BLaER1 treated with 17β-estradiol and CSF1 and Interleukin-3, amounts not matched to agents 10 nM and 100 nM (cell line): ENCODE results near the gene FRMPD4.

Source experiments
- H3K27ac ChIP-seq, 11 experiments: shearing (Covaris generic); formaldehyde crosslinking; 2 replicates each; pipeline ENCODE4 v1.8.1; 2022
- H3K27me3 ChIP-seq, 11 experiments: shearing (Covaris generic); formaldehyde crosslinking; 2 replicates each; pipeline ENCODE4 v1.8.1; 2022
- H3K36me3 ChIP-seq, 11 experiments: shearing (Covaris generic); formaldehyde crosslinking; 2 replicates each; pipeline ENCODE4 v1.8.1; 2022
- H3K4me1 ChIP-seq, 10 experiments: shearing (Covaris generic); formaldehyde crosslinking; 2 replicates each; pipeline ENCODE4 v1.8.1; 2022
- H3K4me2 ChIP-seq, 11 experiments: shearing (Covaris generic); formaldehyde crosslinking; 2 replicates each; pipeline ENCODE4 v1.8.1; 2022
- H3K4me3 ChIP-seq, 10 experiments: shearing (Covaris generic); formaldehyde crosslinking; 2 replicates each; pipeline ENCODE4 v1.8.1; 2022
- H3K9ac ChIP-seq, 11 experiments: shearing (Covaris generic); formaldehyde crosslinking; 2 replicates each; pipeline ENCODE4 v1.8.1; 2022
- H3K9me3 ChIP-seq, 11 experiments: shearing (Covaris generic); formaldehyde crosslinking; replicated peaks in 1 of 11; 2 replicates each; pipeline ENCODE4 v1.8.1; 2022
- H4K20me1 ChIP-seq, 11 experiments: shearing (Covaris generic); formaldehyde crosslinking; 2 replicates each; pipeline ENCODE4 v1.8.1; 2022
- Cebpa-rat ChIP-seq, 11 experiments: shearing (Covaris generic); IDR thresholded peaks; 2 replicates each; pipeline ENCODE4 v1.8.1; 2022

Gene FRMPD4

DNA sequence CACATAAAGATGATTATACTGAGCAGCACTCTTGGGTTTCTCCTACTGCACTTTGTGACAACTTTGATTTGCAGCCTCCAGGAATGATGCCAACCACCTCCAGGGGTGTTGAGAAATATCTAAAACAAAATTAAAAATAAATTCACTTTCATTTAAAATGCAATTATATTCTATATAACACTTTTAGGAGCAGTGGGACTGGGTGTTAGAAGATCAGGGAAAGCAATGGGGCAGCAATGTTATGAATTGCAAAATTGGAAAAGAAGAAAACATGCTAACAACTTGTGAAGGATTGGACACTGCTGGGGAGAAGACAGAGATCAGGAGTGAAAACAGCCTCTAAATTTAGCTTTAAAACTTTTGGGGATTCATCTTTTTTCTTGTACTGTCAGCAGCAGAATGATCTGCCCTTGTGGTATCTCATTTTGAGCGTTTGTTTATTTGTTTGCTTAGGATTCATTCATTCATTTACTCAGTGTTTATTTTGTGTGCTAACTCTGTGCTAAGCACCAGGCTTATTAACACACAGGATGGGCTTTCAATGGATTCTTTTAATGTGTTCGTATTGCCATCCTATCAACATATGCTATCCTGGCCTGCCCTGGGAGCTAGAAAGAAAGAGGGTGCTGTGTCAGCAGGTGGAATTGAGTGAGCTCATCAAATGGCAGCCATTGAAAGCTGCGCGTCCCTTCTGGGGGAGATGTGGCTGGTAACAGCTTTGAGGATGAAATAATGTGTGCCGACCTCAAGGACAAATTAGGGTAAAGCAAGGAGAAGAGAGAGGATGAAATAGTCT lies 96.5 kb downstream of the FRMPD4 start:
- no peak overlapping the region for H3K4me3 ChIP-seq
- no peak overlapping the region for H3K27ac ChIP-seq
- no peaks in the 10 kb centered on the region for H3K4me1 ChIP-seq
- peaks cover 68 to 94% (median 88%) of the 10 kb centered on the region in 11 experiments for H3K27me3 ChIP-seq
- H3K9ac ChIP-seq: no peak overlapping the region
- H4K20me1 ChIP-seq: no peaks in the 10 kb centered on the region
- no peak overlapping the region for H3K4me2 ChIP-seq
- TF ChIP-seq Cebpa-rat (IDR thresholded peaks at IDR 0.05): no peak
- H3K9me3 ChIP-seq: peaks cover 0 to 10% (median 0%) of the 10 kb centered on the region in 11 experiments; a peak in 1 of 22 replicates
- H3K36me3 ChIP-seq: no peaks in the 10 kb centered on the region

DNA sequence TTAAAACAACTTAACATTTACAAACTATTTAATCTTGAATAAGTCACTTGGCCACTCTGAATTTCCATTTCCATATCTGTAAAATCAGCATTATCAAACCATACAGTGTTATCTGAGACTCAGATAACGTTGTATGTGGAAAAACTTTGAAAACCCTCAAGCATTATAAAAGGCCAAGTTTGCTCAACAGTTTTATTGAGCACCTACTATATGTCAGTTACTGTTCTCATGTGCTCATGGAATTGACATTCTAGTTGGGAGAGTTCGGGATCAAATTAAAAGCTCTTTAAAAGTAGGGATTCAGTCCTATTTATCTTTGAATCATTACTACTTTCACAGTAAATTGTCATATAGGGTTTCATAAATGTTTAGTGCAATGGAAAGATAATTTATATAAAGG lies 97.9 kb downstream of the FRMPD4 start:
- Histone ChIP-seq H4K20me1 (no peaks in the 10 kb centered on the region), H3K4me2 (no peak overlapping the region), H3K27ac (no peak overlapping the region), H3K4me1 (no peaks in the 10 kb centered on the region), H3K36me3 (no peaks in the 10 kb centered on the region), H3K4me3 (no peak overlapping the region), H3K27me3 (peaks cover 76 to 99% (median 94%) of the 10 kb centered on the region in 11 experiments), H3K9ac (no peak overlapping the region), H3K9me3 (peaks cover 0 to 9% (median 0%) of the 10 kb centered on the region in 11 experiments; a peak in 1 of 22 replicates)
- no peak for TF ChIP-seq Cebpa-rat (IDR thresholded peaks at IDR 0.05)

DNA sequence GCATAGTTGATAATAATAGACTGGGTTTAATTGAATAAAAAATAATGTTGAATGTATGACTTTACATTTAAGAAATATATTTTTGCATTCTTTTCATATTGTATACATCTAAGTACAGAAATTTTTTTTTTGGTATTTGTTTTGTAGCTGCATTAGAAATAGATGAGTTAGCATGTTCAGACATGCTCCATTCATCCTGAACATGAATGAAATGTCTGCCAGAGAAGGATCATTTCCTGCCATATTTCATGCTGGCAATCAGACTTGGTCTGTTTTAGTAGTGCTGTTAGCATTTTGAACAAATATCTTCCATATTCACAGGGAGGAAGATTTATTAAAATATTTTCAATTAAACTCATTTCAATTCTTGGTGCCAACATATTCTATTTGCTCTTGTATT lies 98.9 kb downstream of the FRMPD4 start:
- H3K9me3 ChIP-seq: peaks cover 0 to 6% (median 0%) of the 10 kb centered on the region in 11 experiments; a peak in 2 of 22 replicates
- no peaks in the 10 kb centered on the region for H4K20me1 ChIP-seq
- no peak overlapping the region for H3K9ac ChIP-seq
- no peak for TF ChIP-seq Cebpa-rat (IDR thresholded peaks at IDR 0.05)
- no peak overlapping the region for H3K27ac ChIP-seq
- H3K4me3 ChIP-seq: no peak overlapping the region
- H3K27me3 ChIP-seq: peaks cover 75 to 99% (median 94%) of the 10 kb centered on the region in 11 experiments
- H3K36me3 ChIP-seq: no peaks in the 10 kb centered on the region
- H3K4me2 ChIP-seq: no peak overlapping the region
- H3K4me1 ChIP-seq: no peaks in the 10 kb centered on the region

DNA sequence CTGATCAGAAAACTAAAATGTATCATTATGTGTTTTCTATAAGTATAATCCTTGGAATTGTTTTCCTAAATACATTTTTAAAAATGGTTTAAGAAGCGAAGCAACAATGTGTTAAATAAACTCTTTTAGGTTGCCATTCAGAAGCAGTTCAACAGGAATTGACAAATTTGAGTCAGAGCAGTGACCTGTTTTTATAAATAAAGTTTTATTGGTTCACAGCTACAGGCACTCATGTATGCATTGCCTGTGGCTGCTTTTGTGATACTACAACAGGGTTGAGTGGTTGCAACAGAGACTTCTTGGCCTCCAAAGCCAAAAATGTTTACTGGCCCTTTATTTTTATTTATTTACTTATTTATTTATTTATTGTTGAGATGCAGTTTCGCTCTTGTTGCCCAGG lies 99.5 kb downstream of the FRMPD4 start:
- H3K27me3 ChIP-seq: peaks cover 75 to 99% (median 94%) of the 10 kb centered on the region in 11 experiments
- peaks cover 0 to 2% (median 0%) of the 10 kb centered on the region in 11 experiments; a peak in 1 of 22 replicates for H3K9me3 ChIP-seq
- TF ChIP-seq Cebpa-rat (IDR thresholded peaks at IDR 0.05): no peak
- H4K20me1 ChIP-seq: no peaks in the 10 kb centered on the region
- H3K36me3 ChIP-seq: no peaks in the 10 kb centered on the region
- H3K4me2 ChIP-seq: no peak overlapping the region
- no peaks in the 10 kb centered on the region for H3K4me1 ChIP-seq
- H3K27ac ChIP-seq: no peak overlapping the region
- no peak overlapping the region for H3K9ac ChIP-seq
- H3K4me3 ChIP-seq: no peak overlapping the region

DNA sequence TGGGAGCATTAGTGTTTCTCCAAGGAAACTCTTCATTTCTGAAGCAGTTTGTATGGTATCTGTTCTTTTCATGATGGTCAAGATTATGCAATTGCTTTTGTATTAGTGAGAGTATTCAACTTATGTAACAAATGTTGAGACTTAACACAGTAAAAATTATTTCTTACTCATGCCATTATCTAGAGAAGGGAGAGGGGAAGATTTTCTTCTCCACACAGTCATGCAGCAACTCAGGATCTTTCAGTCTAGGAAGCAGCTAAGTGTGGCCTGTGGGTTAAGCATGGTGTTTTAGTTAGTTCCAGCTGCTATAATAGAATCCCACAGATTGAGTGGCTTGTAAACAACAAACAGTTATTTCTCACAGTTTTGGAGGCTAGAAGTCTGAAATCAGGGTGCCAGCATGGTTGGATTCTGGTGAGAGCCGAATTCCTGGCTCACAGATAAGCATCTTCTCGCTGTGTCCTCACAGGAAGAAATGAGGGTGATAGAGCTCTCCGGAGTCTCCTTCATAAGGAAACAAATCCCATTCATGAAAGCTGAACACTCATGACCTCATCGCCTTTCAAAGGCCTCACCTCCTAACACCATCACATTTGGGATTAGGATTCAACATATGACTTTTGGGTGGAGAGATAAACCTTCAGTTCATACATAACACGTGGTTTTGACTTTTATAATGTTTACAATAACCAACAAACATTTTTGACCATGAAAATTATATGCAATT lies 101.2 kb downstream of the FRMPD4 start:
- Histone ChIP-seq H3K9me3 (peaks cover 0 to 4% (median 0%) of the 10 kb centered on the region in 11 experiments; a peak in 1 of 22 replicates), H3K9ac (no peak overlapping the region), H3K4me3 (no peak overlapping the region), H3K36me3 (no peaks in the 10 kb centered on the region), H3K27me3 (peaks cover 81 to 99% (median 95%) of the 10 kb centered on the region in 11 experiments), H3K27ac (no peak overlapping the region), H4K20me1 (no peaks in the 10 kb centered on the region), H3K4me1 (no peaks in the 10 kb centered on the region), H3K4me2 (no peak overlapping the region)
- no peak for TF ChIP-seq Cebpa-rat (IDR thresholded peaks at IDR 0.05)

DNA sequence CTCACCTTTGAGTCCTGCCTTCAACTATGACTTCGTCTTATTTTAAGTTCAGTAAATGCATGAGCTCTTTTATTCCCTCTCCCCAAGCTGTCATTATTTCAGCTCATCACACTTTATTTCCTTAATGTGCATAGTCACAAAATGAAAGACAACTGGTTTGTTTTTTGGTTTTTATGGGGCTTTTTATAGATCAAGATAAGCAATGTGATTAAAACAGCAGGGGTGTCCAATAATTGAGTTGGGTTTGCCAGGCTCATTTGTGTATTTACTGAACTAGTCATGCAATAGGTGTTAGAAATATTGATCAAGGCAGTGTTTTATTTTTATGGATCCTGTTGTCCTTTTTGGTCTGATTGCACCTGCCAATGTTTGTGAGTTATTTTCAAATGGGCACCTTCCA lies 102.2 kb downstream of the FRMPD4 start:
- H3K27me3 ChIP-seq: peaks cover 81 to 99% (median 95%) of the 10 kb centered on the region in 11 experiments
- TF ChIP-seq Cebpa-rat (IDR thresholded peaks at IDR 0.05): no peak
- no peaks in the 10 kb centered on the region for H4K20me1 ChIP-seq
- H3K4me3 ChIP-seq: no peak overlapping the region
- H3K4me2 ChIP-seq: no peak overlapping the region
- no peak overlapping the region for H3K9ac ChIP-seq
- no peaks in the 10 kb centered on the region for H3K36me3 ChIP-seq
- H3K4me1 ChIP-seq: peaks cover 0 to 7% (median 3%) of the 10 kb centered on the region in 10 experiments; a peak in 12 of 20 replicates
- H3K27ac ChIP-seq: no peak overlapping the region
- peaks cover 0 to 4% (median 0%) of the 10 kb centered on the region in 11 experiments; a peak in 1 of 22 replicates for H3K9me3 ChIP-seq

DNA sequence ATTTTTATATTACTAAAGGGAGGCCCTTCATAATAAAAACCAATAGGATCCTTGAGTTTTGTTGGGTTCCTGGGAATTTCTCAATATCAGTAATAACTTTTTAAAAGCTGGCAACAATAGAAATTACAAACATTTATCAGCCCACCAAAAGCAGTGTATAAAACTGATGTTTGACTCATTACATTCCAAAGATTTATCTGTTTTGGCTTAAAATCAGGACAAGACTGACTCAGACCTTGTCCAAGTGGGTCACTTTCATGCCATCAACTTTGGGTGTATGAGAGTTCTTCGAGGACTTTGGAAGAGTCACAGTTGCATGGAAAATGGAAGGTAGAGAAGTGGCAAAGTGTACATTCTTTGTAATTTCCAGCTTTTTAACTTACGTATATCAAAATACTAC lies 102.8 kb downstream of the FRMPD4 start:
- Histone ChIP-seq H3K27me3 (peaks cover 81 to 99% (median 95%) of the 10 kb centered on the region in 11 experiments), H3K27ac (no peak overlapping the region), H3K4me2 (no peak overlapping the region), H3K4me1 (peaks cover 0 to 13% (median 8%) of the 10 kb centered on the region in 10 experiments; a peak in 12 of 20 replicates), H4K20me1 (no peaks in the 10 kb centered on the region), H3K9me3 (peaks cover 0 to 4% (median 0%) of the 10 kb centered on the region in 11 experiments; a peak in 1 of 22 replicates), H3K4me3 (no peak overlapping the region), H3K36me3 (no peaks in the 10 kb centered on the region), H3K9ac (no peak overlapping the region)
- no peak for TF ChIP-seq Cebpa-rat (IDR thresholded peaks at IDR 0.05)

DNA sequence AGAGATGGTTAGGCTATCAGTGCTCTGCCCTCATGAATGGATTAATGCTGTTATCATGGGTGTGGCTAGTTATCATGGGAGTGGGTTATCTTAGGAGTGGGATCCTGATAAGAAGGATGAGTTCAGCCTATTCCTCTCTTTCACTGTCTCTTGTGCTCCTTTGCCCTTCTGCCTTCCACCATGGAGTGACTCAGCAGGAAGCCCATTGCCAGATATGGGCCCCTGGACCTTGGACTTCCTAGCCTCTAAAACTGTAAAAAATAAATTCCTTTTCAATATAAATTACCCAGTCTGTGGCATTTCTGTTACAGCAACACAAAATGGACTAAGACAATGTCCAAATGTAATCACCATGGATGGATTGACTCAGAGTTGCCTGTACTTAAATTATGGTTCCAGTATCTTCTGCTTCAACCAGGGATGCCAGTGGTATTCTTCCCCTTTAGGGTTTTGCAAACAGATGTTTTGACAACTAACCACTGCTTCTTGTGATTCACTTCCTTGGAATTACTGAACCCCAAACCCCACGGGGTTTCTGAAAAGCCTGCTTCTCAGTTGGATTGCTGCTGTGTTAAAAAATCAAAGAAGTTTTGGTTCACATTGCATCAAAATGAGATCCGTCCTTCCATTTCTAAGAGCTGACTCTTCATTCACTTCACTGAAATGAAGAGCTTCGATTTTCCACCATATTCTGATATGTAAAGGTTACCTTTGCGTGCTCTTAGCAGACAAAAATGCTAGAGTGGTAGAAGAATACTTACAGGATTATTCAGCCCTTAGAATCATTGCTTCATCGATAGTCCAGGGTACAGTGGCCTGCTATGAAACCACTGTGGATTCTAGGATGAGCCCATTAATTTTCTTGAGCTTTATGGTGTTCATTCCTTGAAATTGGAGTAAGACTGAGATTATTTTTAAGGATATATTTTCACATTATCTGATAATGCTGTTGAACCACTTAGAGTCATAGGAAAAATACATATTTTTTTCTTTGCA lies 107.7 kb downstream of the FRMPD4 start:
- H3K4me3 ChIP-seq: no peak overlapping the region
- peaks cover 0 to 4% (median 0%) of the 10 kb centered on the region in 11 experiments; a peak in 2 of 22 replicates for H4K20me1 ChIP-seq
- TF ChIP-seq Cebpa-rat (IDR thresholded peaks at IDR 0.05): no peak
- H3K4me2 ChIP-seq: peak overlapping the region in 8 of 11 experiments; percentile 1 to 59 (median 40); a peak in 14 of 22 replicates
- H3K36me3 ChIP-seq: no peaks in the 10 kb centered on the region
- H3K9ac ChIP-seq: no peak overlapping the region
- peaks cover 0 to 4% (median 0%) of the 10 kb centered on the region in 11 experiments; a peak in 1 of 22 replicates for H3K9me3 ChIP-seq
- H3K27ac ChIP-seq: peak overlapping the region in 7 of 11 experiments; percentile 24 to 69 (median 57); a peak in 11 of 22 replicates
- H3K4me1 ChIP-seq: peaks cover 0 to 21% (median 9%) of the 10 kb centered on the region in 10 experiments; a peak in 12 of 20 replicates
- peaks cover 88 to 100% (median 98%) of the 10 kb centered on the region in 11 experiments for H3K27me3 ChIP-seq
